Measurements from ENCODE around the gene GABRB1.

GABRB1 gene

DNA sequence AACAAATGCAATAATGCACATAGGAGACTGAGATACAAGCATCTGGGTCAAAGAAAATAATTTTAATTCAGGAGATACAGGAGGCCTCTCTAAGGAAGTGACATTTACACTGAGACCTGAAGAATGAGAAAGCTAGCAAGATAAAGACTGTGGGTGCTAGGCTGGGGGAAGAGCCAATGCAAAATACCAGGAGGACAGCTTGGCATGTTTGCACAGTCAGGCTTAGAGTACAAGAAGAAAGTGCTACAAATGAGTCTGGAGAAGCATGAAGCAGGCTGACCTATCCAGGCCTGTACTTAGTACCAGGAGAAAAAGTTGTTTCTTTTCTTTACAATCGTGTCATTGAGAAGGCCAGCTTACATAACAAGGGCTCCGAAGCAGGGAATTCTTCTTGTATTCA lies 56.9 kb downstream of the GABRB1 start:
- in situ Hi-C loops (cut with HindIII; ENCODE audit: low pct_ligation_motif_present, low pct_unique_long_range_greater_than_20kb, low sequenced_read_pairs) = no loop called here
- DNase-seq = no peak

DNA sequence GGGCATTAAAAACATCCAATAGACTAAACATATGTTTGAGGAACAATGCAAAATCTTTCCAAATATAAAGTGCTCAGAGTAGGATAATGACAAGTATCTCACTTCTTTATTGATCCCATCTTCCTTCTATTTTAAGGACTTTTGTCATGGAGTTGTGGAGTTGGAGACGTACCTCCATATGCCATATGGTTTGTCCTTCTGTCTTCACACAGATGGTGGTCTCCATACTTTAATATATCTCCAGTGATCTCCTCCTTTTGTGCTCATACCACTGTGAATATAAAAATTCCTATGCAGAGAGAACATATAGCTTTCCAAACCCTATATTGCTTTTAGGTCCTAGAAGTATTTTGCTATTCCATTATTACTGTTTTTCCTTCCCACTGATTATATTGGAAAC lies 64.5 kb downstream of the GABRB1 start:
- in situ Hi-C loops (cut with HindIII; ENCODE audit: low pct_ligation_motif_present, low pct_unique_long_range_greater_than_20kb, low sequenced_read_pairs) = no loop called here
- no peak for DNase-seq

DNA sequence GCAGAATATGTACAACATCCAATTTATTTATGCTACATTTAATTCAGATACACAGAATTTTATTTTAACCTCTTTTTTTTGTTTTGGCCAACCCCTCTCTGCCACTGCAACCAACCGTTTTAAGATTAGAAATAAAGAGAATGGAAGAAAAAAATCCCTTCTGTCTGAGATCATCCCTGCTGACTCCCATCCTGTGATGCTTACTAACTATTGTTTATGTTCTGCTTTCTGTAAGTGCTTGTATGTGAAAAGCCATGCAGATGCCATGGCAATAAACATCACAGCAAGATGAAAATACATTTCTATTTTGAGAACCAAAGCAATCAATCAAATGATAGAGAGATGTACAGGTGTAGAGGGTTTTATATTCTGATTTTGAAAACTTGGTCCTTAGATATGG lies 70.1 kb downstream of the GABRB1 start:
- in situ Hi-C loops (cut with HindIII; ENCODE audit: low pct_ligation_motif_present, low pct_unique_long_range_greater_than_20kb, low sequenced_read_pairs) = no loop called here

DNA sequence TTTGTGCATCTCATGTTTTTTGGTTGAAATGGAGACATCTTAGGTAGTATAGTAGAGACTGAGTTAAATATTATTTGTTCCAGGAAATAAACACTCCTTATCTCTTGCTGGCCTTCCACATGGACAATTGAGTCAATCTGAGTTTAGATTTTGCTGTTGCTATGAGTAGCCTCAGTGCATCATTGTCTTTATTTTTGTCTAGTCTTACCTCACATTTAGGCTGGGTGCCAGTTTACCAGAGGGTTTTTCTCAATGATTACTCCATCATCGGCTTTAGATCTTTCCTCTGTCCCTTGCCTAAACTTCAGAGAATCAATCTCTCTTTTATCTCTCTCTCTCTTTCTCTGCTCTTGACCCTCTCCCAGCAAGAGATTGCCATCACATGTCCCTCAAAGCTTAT lies 73.6 kb downstream of the GABRB1 start:
- DNase-seq = no peak
- in situ Hi-C loops (cut with HindIII; ENCODE audit: low pct_ligation_motif_present, low pct_unique_long_range_greater_than_20kb, low sequenced_read_pairs) = no loop called here

More for the DNA sequence above, 70.1 kb downstream of the GABRB1 start:
- DNase-seq = no peak

DNA sequence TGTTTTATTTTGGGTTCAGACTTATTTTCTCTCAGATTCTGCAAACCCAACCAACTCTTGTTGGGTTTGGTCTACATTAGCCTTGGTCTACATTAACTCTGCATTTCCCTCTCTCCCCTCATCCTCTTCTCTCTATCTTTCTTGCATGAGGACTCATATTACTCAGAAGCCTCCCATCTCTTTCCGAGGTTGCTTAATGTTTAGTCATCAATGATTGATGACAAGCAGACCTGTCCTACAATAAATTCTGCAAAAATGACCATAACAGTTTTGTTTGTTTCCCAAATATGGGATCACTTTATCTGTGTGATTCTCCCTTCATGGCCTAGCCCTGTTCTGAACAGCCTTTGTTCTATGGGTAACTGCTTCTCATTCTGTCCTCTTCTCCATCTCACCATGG lies 75.2 kb downstream of the GABRB1 start:
- DNase-seq = no peak
- in situ Hi-C loops (cut with HindIII; ENCODE audit: low pct_ligation_motif_present, low pct_unique_long_range_greater_than_20kb, low sequenced_read_pairs) = no loop called here

DNA sequence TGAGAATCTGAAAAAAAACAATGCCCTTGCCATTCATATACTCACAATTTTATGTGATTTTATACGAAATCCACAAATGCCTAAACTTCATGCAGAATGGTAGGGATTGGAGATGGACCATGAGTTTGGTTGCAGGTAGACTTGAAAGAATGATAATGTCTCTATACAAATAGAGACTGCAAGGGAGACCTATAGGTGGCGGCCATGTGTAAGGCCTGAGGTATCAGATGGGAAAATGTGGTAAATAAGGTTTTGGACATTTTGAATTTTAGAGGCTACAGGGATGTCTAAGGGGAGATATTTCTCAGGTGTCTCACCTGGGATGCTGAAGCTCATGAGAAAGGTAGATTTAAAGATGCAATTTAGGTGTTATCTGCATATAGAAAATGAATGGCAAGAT lies 78.0 kb downstream of the GABRB1 start:
- in situ Hi-C loops (cut with HindIII; ENCODE audit: low pct_ligation_motif_present, low pct_unique_long_range_greater_than_20kb, low sequenced_read_pairs) = no loop called here
- no peak for DNase-seq

DNA sequence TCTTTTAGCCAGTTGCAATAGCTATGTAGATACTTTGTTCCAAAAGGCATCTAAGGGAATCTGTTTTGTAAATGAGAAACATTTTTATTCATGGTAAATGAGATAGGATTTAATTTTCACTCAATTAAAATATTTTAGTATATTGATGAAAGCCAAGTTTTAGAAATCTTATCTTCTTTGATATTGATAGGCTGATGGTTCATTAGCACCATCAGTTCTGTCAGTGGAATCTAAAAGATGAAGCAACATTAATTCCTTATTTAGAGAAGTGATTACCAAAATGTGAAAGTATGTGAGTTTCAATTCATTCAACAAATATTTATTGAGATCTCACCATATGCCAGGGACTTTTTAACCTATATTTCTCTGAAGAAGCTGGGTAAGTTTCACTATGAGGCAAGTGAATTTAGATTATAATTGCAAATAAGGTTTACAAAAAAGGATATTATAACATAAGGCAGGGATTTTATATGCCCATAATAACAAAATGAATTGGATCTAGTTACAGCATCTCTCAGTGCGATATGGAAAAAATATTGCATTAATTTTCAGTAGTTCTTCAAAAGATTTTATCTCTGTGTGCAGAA lies 79.3 kb downstream of the GABRB1 start:
- no peak for DNase-seq
- in situ Hi-C loops (cut with HindIII; ENCODE audit: low pct_ligation_motif_present, low pct_unique_long_range_greater_than_20kb, low sequenced_read_pairs) = no loop called here

DNA sequence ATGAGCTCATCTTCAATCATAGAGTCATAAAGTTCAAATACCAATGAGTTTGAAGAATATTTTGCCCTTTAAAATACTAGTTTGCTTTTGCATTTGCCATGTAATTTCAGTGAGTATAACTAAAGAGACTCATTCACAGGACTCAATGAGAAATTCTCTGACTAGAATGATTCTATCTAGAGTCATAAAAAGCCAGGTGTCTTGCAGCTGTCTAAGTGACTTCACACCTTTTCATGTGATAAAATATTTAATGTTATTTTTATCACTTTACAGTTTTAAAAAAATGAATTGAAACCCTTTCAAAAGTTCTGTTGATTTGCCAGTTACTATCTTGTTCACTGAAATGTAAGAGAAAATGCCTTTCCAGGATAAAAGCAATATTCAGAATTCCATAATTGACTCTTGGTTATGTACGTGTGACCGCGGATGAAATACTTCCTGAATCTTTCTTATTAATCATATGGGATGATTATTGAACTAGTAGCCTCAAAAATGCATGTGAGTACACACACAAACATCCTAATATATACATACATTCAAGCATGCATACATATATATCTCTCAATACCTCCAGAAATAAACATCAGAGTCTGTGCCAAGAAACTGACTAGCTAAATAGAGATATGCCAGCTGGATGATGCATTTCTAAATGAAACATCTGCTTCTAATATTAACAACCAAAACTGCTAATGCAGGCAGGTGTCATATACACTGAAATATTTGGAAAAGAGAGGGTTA lies 87.0 kb downstream of the GABRB1 start:
- no peak for DNase-seq
- in situ Hi-C loops (cut with HindIII; ENCODE audit: low pct_ligation_motif_present, low pct_unique_long_range_greater_than_20kb, low sequenced_read_pairs) = no loop called here

DNA sequence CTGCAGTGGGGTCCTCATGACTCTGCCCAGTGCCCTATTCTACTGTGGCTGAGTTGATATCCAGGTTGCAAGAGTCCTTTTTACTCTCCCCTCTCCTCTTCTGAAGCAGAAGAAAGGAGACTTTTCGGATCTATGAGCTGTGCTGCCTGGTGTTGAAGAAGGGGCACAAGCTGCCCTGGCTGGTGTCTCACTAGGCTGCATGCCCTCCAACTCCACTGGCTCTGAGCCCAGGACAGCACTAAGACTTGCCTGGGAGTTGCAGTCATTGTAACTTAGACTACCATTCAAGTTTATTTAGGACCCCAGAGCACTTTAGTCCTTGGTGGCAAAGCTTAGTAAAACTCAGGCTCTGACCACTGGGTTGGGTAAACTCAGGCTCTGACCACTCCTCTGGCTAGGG lies 89.4 kb downstream of the GABRB1 start:
- DNase-seq = no peak
- in situ Hi-C loops (cut with HindIII; ENCODE audit: low pct_ligation_motif_present, low pct_unique_long_range_greater_than_20kb, low sequenced_read_pairs) = no loop called here

DNA sequence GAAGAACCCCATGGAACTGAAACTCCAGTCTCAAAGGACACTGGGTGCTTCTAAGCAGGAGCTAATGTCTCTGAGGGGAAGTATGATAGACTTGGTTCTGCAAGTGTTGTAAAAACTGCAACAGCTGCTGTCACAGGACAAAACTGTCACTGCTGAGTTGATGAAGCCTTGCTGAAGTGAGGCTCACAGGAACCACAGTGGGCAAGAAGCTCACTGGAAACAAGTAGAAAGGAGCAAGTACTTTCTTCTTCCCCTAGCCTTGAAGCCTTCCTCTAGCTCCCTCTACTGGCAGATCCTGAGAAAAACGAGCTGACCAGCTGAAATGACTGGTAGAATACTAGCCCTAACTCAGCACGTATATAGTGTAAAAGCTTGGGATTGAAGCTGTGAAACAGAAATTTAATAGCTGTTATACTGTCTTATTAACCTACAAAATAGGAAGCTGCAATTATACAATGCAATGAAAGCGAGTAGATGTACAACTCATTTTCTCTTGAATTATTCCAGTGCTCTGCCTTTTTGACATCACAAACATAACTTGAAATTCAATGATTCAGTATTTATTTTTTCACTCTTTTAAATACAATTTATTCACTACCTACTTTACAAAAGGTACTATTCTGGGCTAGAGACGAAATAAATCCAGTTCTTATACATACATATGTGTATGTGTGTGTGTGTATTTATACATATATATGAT lies 91.4 kb downstream of the GABRB1 start:
- in situ Hi-C loops (cut with HindIII; ENCODE audit: low pct_ligation_motif_present, low pct_unique_long_range_greater_than_20kb, low sequenced_read_pairs) = no loop called here
- DNase-seq = peak; percentile 70

DNA sequence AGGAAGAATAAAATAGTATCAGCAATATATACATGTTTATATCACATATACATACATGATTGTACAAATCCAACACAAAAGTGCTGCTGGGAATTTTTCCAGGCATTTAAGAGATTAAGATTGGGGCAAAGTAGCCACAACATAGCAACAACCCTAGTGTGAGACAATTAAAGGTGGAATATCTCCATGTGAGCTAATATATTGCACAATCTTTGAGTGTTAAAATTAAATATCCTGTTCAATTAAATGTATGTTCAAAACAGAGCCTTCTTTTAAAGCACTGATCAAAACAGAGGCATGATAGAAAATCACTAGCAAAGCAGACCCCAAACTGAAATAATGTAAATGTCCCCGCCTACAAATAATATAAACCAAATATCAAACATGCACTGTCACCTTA lies 97.6 kb downstream of the GABRB1 start:
- DNase-seq = no peak
- in situ Hi-C loops (cut with HindIII; ENCODE audit: low pct_ligation_motif_present, low pct_unique_long_range_greater_than_20kb, low sequenced_read_pairs) = no loop called here

DNA sequence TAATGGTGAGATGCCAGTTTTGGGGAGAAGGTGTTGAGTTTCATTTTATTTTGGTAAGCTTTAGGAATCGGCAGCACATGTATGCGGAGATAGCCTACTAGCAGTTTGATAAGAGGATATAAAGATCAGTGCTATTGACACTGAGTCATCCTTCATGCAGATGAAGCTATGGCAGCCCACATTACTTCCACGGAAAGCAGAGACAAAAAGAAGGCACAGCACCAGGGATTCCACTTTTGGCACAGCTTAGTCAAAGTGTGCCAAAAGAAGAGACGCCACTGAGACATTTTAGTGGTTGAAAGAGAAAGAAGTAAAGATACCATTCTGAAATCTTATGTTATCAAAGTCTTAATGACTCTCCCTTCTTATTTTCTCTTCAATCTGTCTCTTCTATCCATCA lies 103.8 kb downstream of the GABRB1 start:
- in situ Hi-C loops (cut with HindIII; ENCODE audit: low pct_ligation_motif_present, low pct_unique_long_range_greater_than_20kb, low sequenced_read_pairs) = no loop called here
- no peak for DNase-seq

DNA sequence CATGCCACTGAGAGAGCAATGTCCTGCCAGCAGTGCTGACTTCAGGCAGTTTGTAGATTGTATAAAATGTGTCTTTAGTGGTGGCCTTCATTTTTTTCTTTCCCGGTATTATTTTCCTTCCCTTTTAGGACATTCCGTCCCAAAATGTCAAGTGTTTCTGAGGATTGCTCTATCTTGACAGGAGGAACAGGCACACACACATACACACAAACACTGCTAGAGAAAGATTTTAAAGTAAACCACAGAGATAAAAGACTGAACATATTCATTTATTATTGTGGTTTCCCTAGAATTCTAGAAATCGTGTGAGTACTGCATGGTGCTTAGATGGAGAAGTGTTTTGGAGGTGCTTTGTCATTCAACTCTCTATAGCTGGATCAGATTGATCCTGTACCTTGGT lies 111.9 kb downstream of the GABRB1 start:
- in situ Hi-C loops (cut with HindIII; ENCODE audit: low pct_ligation_motif_present, low pct_unique_long_range_greater_than_20kb, low sequenced_read_pairs) = no loop called here
- DNase-seq = no peak

DNA sequence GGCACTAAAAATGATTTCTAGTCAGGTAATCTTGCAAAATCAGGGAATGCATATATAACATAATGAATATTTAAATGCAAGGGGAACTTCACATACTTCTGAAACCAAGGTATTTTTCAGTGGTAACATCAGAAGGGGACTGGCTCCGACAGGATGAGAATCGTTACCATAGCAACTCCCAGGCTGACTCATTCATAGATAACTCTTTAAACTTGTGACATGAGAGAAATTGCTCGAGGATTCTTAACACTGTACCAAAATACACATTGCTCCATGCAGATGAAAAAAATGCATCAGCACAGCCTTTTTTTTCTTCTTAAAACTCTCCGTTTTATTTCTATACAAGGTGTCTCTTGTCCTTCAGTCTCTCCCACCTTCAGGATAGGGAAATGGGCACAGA lies 114.3 kb downstream of the GABRB1 start:
- peak; percentile 4 for DNase-seq
- in situ Hi-C loops (cut with HindIII; ENCODE audit: low pct_ligation_motif_present, low pct_unique_long_range_greater_than_20kb, low sequenced_read_pairs) = no loop called here

DNA sequence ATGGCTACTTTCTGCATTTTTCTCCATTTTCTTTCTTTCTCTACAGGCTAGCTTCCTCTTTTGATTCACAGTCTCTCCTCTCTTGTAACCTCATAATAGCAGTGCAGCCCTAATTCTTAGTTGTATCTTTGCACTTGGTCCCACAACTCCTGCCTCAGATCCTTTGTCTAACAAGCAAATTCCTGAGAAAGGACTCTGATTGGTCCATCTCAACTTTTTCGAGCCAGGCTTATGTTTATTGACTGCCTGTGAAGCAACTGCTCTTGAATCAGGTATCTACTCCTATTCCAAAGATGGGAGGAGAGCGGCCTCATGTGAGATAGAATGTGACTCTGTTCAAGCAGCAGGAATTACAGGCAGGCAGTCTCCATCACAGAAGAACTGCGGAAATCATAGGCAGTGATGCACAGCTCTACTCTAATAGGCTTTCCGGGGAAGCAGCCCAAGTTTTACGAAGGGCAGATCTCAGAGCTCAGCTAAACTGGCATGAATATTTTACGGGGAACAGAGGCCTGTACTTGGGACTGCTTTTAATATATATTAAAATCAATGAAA lies 123.5 kb downstream of the GABRB1 start:
- in situ Hi-C loops (cut with HindIII; ENCODE audit: low pct_ligation_motif_present, low pct_unique_long_range_greater_than_20kb, low sequenced_read_pairs) = no loop called here

DNA sequence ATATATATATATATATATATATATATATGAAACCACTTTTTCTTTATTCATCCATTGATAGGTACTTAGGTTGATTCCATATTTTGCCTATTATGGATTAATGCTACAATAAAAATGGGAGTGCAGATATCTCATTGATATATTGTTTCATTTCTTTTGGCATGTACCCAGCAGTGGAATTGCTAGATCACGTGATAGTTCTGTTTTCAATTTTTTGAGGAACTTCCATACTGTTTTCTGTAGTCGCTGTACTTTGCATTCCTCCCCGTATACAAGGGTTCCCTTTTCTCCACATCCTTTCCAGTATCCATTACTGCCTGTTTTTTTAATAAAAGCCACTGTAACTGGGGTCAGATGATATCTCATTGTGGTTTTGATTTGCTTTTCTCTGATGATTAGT lies 124.6 kb downstream of the GABRB1 start:
- in situ Hi-C loops (cut with HindIII; ENCODE audit: low pct_ligation_motif_present, low pct_unique_long_range_greater_than_20kb, low sequenced_read_pairs) = no loop called here
- no peak for DNase-seq

More for the DNA sequence above, 123.5 kb downstream of the GABRB1 start:
- DNase-seq = no peak

DNA sequence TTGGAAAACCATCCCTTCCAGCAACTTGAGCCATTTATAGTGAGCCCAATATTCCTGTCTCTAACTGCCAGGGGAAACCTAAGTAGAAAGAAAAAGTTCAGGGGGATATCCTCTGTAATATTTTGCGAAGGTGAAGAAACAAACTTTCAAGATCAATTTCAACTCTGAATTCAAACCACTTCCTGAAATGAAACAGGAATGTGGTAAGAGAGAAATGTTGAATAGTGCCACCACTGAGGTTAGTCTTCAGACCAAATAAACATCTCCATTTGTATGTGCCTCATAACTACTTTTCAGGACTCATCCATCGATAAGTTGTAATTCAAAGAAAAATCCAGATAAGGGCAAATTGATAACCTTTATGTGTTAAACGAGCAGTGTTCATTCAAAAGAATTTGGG lies 128.7 kb downstream of the GABRB1 start:
- DNase-seq = no peak
- in situ Hi-C loops (cut with HindIII; ENCODE audit: low pct_ligation_motif_present, low pct_unique_long_range_greater_than_20kb, low sequenced_read_pairs) = no loop called here

DNA sequence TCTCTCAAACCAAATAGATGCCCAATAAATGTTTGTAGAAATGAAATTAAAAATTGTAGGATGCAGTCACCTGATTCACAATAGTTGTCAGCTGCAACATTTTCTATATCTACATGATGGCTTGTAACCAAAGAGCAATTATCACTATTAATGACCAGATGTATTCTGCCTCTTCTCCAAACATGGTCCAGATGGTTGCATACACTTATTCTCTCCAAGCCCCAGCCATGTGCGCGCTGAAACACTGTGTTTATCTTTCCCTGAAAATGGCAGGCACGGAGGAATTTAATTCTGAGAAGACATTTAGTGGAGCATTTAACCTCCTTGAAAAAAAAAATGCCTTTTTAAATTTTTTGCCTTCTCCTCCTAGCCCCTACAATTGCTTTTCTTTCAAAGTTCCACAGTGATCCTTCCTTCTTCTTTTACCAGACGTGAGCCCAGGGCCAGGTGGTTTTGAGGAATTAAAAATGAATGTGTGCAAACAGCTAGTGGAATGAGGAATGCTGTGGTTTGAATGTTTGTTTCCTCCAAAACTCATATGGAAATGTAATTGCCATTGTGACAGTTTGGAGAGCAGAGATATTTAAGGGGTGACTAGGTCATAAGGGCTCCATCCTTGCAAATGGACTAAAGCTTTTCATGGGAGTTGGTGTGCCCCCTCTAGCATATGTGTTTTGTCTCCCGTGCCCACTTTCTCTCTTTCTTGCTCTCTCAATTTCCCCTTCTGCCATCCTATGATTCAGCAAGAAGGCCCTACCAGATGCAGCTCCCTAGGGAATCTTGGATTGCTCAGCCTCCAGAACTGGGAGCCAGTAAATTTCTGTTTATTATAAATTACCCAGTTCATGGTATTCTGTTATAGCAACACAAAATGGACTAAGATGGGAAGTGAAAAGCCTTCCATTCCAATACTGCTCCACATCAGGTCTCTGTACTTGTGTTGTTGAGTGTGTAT lies 136.0 kb downstream of the GABRB1 start:
- DNase-seq = no peak
- in situ Hi-C loops (cut with HindIII; ENCODE audit: low pct_ligation_motif_present, low pct_unique_long_range_greater_than_20kb, low sequenced_read_pairs) = no loop called here

DNA sequence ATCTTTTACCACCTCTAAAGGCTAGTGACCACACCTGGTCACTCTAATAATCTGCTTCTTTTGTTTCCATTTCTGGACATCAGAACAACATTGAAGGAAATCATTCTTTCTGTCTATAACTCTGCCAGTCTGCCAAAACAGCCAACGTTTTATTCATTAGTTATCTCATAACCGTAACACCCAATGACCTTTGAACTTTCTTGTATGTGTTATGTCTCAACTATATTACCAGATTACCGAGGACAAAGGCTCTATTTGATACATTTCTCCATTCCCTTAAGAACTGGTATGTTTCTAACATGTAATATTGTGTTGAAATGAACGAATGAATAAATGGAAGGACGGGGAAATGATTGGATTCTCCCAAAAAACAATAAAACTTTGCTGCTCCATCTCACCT lies 152.7 kb downstream of the GABRB1 start:
- in situ Hi-C loops (cut with HindIII; ENCODE audit: low pct_ligation_motif_present, low pct_unique_long_range_greater_than_20kb, low sequenced_read_pairs) = no loop called here
- DNase-seq = no peak

All from ACHN (cell line).